ENCODE results near the gene ZNF778.
"Not testable (repeated sequence)": the region's sequence is repeated elsewhere in the genome, so short reads cannot be mapped to it uniquely, and the experiment has no call there.

Gene ZNF778

DNA sequence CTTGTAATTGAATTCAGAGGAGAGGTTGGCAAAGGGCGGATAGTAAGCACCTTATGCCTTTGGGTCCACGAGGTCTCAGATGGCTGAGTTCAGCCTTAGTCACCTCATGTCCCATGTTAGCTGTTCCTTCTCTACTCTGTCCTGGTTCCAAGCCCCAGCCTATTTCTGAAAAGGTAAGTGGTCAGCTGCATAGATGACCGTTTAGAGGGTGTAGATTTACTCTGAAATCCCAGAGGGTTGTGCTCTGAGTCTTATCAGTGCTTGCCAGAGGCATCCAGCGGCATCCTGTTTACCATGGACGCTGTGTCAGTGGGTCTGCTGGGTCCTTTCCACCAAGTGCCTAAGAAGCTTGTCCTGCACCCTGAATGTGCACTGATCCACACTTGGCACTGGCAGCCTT lies 1.9 kb downstream of the ZNF778 start:
- no peak for DNase-seq

DNA sequence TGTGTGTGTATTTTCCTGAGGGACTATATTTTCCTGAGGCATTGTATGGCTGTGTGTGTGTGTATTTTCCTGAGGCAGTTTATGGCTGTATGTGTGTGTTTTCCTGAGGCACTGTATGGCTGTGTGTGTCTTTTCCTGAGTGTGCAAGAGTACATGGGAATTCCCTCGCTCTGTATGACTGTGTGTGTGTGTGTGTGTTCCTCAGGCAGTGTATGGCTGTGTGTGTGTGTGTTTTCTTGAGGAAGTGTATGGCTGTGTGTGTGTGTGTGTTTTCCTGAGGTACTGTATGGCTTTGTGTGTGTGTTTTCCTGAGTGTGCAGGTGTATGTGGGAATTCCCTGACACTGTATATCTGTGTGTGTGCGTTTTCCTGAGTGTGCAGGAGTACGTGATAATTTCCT lies 4.1 kb downstream of the ZNF778 start:
- no peak for DNase-seq

DNA sequence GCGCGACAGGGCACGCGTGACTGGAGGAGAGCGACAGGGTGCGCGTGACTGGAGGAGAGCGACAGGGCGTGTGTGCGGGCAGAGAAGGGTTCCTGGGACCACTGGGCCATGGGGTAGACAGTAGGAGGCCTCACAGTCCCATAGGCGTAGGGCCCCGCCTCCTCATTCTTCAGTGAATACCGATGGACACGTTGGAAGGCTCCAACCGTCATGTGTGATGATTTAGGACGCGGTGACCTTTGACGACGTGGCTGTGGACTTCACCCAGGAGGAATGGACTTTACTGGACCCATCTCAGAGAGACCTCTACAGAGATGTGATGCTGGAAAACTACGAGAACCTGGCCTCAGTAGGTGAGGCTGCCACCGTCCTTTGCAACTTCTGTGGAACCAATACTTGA lies 5.4 kb downstream of the ZNF778 start:
- DNase-seq: no peak

DNA sequence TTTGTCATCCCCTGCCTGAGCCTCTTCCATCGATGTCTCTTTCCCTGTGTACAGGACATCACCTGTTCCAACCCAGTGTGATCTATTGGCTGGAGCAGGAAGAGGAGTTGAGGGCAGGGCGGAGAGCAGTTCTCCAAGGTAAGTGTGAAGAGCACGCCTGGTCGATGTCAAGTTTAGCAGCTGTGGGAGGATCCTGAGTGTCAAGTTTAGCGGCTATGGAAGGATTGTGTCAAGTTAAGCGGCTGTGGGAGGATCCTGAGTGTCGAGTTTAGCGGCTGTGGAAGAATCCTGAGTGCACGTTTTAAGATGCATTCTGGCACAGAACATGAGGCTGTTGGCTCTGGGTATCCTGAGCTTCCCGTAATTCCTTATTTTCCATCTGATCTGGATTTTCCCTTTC lies 7.2 kb downstream of the ZNF778 start:
- DNase-seq: no peak

DNA sequence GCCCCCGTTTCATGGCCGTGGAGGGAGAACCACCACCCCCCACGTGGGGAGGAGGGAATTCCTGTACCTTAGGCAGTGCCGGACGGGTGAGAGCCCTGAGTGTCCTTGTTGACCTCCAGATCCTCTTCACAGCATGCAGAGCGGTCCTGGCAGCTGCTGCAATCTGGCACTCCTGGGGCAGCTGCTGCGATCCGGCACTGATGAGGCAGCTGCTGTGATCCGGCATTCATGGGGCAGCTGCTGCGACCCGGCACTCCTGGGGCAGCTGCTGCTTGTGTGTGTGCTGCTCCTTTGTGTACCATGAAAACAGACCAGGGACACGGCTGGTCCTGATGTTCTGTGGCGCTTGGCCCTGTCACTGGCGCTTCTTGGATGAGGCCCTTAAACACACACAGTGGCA lies 12.8 kb downstream of the ZNF778 start:
- DNase-seq: no peak

DNA sequence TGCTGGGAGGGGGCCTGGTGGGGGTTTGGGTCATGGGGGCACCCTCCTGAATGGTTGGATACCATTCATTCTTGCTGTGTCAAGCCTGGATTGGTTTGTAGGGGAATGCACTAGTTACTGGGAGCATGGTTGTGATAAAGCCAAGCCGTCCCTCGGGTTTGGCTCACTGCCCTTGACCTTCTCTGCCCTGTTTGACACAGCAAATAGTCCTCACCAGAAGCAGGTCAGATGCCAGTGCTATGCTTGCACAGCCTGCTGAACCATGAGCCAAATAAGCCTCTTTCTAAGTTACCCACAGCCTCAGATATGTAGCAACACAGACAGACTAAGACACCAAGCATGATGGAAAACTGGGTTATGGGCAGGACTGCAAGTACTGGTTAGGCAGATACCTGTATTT lies 14.6 kb downstream of the ZNF778 start:
- no peak for DNase-seq

DNA sequence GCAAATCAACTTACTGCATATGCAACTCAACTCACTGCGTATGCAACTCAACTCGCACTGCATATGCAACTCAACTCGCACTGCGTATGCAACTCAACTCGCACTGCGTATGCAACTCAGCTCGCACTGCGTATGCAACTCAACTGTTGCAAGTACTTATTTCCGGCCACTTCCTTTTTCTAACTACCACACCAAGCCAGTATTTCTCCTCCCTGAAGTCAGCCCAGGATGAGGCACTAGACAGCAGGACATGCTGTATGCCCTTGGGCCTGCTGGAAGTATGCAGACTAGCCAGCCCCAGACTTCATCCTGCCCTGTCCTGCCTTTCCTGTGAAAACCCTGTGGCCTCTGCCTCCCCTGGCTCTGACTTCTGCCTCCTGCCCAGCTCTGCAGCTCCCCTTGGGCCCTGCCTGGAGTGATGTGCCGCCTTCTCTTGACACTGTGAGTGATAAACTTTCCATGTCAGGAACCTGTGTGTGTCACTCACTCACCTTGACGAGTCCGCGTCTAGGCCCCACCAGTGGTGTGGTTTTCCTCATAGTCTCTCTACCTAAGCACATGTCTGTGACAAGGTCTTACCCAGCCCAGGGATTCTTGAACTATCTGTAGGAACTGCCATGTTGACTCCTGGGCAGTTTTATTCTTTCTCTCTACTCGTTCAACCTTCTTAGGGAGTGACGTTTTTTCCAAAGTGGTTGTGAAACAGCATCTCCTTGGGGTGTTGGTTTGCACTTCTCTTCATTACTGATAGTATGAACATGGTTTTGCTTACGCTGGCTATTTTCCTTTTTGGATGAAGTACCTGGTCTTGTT lies 16.4 kb downstream of the ZNF778 start:
- no peak for DNase-seq

DNA sequence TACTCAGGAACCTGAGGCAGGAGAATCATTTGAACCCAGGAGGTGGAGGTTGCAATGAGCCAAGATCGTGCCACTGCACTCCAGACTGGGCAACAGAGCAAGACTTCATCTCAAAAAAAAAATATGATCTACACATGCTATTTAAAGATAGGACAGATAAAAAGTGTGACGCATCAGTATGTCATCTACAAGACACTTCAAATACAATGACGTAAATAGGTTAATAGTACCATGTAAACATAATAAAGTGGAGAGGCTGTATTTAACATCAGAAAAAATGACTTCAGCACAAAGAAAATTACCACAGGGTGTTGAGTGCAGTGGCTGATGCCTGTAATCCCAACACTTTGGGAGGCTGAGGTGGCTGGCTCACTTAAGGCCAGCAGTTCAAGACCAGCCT lies 20.2 kb downstream of the ZNF778 start:
- no peak for DNase-seq

DNA sequence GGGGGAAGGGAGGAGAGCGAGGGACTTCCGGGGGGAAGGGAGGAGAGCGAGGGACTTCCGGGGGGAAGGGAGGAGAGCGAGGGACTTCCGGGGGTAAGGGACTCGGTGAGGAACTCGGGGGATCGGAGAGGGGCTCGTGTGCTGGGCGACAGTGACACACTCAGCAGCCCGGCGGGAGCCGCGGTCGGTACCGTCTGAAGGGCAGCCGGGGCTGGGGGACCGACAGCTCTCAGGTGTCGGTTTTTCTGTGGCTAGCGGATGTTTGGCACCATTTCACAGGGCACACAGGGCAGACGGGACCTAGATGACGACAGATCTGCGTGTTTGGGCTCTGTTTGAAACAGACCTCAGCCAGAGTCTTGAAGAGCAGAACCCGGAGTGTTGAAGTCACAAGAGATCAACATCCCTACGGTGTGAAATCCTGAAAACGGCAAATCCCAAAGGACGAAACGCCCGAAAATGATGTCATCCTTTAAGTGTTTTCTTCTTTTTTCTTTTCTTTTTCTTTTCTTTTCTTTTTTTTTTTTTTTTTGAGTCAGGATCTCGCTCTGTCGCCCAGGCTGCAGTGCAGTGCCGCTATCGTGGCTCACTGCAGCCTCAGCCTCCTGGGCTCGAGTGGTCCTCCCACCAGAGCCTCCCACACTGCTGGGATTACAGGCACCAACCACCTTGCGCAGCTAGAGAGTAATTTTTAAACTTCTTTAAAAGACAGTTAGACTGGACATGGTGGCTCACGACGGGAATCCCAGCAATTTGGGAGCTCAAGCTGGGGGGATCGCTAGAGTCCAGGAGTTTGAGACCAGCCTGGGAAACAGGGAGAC lies 23.9 kb downstream of the ZNF778 start:
- no peak for DNase-seq

DNA sequence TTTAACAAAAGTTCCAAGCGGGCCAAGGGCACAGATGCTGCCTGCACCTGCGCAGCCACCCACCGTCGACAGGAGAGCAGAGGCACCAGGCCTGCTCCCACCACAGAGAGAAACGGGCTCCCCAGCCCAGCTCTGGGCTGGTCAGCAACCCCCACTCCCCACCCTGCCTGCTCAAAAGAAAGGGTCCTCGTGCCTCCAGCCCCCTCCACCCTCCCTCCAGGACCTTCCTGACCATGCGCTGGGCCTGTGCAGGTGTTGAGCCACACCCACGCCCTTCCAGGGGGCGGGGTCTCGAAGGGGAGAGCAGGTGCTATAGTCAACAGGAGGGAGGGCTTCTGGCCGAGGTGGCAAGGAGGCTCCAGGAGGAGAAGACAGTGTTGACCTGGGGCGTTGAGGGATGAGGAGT lies 25.3 kb downstream of the ZNF778 start:
- no peak for DNase-seq

DNA sequence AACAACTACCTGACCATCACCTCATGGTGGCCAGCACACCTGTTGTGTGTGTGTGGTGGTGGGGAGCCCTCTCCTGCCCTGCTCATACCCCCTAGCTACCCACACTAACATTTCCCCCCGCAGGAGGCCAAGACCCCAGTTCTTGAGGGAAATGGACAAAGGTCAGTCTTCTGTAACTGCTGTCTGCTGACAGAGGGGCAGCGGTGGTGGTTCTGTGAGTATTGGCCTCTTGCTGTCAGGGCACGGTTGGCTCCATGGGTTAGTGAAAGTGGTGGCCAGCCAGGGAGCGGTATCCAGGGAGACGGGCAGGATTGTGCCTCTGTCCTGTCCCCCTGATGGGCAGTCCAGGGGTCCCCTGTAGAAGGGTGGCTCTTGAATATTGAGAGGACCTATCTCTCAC lies 26.2 kb downstream of the ZNF778 start:
- DNase-seq: no peak

DNA sequence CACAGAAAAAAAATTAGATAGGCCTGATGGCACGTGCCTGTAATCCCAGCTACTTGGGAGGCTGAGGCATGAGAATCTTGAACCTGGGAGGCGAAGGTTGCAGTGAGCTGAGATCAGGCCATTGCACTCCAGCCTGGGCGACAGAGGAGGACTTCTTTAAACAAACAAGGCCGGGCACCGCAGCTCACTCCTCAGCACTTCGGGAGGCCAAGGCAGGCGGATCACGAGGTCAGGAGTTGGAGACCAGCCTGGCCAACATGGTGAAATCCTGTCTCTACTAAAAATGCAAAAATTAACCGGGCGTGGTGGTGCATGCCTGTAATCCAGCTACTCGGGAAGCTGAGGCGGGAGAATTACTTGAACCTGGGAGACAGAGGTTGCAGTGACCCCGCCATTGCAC lies 26.8 kb downstream of the ZNF778 start:
- DNase-seq: not testable (repeated sequence)

DNA sequence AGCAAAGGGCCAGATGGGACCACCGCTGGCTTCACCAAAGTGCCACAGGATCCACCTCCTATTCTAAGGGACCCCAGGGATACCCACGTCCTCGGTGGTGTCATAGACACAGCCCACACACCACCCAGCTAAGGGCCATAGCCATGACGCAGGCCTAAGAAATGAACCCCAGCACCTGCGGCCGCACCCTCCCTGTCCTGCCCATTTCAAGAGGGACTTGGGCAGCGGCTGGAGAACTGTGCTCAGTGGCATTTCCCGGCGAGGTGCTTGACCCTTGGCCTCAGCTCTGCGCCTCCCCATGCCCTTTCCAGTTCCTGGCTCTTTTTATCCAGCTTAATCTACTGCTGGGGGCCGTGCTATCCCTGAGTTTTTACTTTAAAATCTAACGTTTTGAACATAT lies 27.3 kb downstream of the ZNF778 start:
- DNase-seq: no peak

DNA sequence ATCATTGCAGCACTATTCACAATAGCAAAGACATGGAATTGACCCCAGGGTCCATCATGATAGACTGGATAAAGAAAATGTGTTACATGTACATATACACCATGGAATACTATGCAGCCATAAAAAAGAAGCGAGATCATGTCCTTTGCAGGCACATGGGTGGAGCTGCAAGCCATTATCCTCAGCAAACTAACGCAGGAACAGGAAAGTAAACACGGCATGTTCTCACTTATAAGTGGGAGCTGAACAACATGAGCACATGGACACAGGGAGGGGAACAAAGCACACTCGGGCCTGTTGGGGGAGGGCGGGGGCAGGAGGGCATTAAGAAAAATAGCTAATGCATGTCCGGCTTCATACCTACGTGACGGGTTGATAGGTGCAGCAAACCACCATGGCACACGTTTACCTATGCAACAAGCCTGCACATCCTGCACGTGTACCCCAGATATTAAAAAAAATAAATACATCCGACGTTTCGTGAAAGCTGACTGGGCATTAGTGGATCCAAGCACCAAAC lies 28.9 kb downstream of the ZNF778 start:
- DNase-seq: no peak

DNA sequence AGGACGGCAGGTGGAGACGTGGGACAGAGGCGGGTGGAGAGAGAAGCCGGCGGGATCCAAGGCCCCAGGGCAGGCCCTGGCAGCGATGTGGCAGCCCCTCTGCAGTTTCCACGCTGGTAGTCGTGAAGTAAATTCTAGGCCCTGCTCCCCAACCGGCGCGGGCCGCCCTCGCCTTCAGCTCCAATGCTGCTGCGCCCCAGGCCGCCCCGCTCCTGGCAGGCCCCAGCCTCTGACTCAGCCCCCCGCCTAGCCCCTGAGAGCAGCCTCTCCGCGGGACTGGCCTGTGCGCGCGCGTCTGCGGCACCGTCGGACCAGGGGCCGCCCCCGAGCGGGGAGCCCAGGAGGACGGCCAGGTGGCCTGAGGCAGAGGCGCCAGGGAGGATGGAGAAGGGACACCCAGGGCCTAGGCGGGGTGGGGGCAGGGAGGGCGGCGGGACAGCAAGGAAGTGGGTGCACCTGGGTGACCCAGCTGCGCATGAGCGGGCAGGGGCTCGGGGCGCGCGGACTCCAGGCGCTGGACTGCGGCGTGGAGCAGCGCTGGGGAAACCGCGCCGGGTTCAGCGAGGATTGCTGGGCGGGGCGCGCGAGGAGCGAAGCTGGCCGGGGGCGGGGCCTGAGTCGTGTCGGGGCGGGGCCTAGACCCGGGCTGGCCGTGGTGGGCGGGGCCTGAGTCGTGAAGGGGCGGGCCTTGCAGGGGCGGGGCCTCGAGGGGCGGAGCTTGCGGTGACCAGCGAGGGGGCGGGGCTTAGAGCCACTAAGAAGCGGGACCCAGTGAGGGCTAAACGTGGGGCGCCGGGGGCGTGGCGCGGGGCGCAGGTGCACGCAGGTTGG lies 29.6 kb downstream of the ZNF778 start:
- DNase-seq: no peak

DNA sequence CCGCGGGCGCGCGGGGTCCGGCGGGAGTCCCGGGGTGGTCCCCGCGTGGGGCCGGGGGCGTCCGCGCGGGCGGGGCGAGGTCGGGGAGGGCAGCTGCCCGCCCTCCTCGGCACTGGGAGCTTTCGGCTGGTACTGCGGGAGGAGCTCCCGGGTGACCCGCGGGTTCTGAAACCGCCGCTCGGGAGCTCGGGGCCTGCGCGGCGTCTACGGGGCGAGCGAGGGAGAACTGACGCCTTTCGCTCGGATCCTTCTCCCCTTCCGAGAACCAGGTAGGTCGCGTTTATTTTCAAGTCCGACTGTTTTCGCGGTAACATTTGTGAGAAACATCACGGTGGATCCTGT lies 30.2 kb downstream of the ZNF778 start:
- not testable (repeated sequence) for DNase-seq

DNA sequence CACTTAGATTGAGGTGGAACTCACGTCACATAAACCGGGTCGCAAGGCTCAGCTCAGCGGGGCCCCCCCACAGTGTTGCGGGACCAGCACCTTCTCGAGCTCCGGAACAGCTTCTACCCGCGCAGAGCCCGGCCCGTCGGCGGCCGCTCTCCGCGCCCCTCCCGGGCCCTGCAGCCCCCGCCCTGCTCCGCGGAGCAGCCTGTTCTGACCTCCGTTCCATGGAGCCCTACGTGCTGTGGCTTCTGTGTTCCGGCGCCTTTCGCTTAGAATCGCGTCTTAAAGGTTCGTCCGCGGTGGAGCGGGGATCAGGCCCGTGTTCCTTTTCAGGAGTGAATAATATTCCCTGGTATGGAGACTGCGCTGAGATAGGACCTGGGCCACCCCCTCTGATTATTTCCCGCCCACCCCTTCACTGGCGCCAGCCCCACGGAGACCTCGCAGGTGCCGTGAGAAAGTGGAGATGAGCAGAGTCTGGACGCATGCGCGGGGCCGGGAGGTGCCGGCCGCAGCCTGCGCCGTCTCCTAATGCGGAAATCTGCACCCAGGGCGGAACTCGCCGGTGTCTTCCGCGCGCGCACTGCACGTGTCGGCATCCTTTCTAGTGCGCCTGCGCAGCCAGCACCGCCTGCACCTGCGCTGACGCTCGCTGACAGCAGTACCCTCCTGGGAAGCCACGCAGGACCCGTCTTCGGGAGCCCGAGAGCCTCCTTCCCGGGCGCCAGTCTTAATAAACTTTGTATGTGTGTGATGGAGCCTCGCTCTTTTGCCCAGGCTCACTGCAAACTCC lies 30.9 kb downstream of the ZNF778 start:
- no peak for DNase-seq

DNA sequence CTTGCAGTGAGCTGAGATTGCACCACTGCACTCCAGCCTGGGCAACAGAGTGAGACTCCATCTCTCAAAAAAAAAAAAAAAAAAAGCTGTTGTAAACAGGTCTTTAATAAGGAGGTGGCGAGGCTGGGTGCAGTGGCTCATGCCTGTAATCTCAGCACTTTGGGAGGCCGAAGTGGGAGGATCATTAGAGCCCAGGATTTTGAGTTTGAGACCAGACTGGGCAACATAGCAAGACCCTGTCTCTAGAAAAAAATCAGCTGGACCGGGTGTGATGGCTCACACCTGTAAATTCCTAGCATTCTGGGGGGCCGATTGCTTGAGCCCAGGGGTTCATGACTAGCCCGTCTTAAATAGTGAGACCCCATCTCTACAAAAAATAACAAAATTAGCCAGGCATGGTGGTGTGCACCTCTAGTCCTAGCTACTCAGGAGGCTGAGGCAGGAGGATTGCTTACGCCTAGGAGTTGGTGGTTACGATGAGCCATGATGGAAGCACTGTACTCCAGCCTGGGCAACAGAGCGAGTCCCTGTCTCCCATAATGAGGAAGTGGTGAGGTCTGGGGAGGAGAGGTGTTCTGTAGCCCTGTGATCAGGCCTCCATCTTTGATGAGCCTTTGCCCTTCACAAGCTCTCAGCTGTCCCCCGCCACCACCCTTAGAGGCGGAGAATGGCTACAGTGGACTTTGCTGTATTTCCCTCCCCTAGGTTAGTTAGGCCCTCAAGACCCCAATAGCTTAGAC lies 36.2 kb downstream of the ZNF778 start:
- DNase-seq: no peak

DNA sequence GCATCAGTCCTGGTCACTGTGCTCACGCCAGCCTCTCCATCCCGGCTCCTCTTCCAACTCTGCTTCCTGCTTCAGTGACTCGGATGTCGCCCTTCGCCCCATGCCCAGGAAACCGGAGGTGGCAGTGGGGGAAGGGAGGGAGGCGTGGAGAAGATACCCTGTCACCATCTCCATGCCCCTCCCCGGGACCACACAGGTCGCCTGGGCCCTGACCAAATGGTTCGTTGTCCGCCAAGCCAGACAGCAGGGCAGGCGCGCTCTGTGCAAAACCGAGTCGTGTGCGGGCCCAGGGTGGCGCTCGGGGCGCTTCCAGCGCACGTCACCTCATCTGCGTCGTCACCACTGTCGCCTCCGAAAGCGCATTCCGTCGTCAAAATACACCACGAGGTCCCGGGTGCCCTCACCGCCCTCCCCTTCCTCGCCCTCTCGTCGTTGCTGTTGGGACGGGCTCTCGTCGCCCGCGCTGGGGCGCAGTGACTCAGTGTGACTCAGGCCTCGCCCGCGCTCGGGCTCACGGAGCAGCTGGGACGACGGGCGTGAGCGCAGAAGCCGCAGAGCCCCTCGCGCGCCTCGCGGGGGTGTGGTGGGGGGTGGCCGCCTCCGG lies 39.2 kb downstream of the ZNF778 start:
- DNase-seq: no peak

DNA sequence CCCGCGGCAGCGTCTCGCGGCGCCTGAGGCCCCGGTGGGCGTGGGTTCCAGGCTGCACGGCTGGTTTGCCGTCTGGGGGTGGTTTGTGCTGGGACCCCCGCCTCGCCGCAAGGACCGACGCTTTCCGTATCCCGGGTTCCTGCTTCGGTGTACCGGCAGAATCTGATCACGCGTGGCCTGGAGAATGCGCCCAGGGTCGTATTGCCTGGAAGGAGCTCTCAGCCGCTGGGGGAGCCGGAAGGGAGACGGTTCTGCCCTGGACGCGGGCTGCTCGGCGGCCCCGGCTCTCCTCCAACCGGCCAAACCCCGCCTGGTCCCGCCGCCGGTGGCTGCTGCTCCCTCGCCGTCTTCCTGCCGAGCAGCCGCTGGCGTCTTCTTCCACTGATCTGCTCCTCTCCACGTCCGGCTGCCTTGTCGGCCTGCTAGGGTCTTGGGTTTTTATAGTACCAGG lies 39.8 kb downstream of the ZNF778 start:
- no peak for DNase-seq

DNA sequence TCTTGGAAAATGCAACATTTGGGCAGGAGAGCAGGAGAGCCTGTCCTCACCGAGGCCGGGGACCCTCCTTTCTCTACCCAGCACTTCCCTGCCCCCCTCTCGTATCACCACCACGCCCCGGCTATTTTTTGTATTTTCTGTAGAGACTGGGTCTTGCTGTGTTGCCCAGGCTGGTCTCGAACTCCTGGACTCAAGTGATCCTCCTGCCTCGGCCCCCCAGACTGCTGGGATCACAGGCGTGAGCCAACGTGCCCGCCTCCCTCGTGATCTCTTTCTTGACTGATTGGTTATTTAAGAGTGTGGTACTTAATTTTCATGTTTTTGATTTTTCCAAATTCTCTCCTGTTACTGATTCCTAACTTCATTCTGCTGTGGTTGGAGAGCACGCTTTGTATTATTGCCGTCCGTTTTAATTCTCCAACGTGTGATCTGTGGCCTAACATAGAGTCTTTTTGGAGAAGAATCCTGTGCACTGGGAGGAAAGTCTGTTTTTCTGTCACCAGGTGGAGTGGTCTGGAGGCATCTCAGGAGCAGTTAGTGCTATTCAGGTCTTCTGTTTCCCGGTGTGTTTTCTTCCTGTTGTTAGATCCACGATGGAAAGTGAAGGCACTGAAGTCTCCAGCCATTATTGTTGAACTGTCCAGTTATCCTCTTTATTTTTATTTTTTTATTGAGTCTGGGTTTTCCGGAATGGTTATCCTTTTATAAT lies 40.4 kb downstream of the ZNF778 start:
- no peak for DNase-seq

Data from NCI-H187 treated with DMSO at 0.1 percent for 48 hours (cell line).